Measurements from ENCODE around the gene ZMYND8. TPM values are rescaled to one million over a fixed set of nuclear protein-coding genes. Genes with fewer than 3 reads are reported as not detected.
"Not testable (repeated sequence)": the region's sequence is repeated elsewhere in the genome, so short reads cannot be mapped to it uniquely, and the experiment has no call there.

Gene ZMYND8
- total RNA-seq, 4 donors from 2014 or later = 48.5 to 169 (median 54.1) TPM

DNA sequence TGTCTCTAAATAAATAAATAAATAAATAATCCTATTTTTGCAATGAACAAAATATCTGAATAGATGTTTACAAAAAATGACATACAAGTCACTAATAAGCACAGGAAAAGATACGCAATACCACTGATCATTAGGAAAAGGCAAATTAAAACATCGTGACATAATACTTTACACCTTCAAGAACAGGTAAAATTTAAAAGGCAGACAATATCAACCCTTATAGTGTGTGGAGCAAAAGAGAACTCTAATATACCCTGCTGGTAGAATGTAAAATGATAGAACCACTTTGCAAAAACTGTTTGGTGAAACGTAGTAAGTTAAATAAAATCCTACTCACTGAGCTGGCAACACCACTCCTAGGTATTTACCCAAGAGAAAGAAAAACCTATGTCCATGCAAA lies 67.4 kb downstream of the ZMYND8 start:
- H3K4me3 ChIP-seq = no peak overlapping the region
- TF ChIP-seq CTCF (IDR thresholded peaks at IDR 0.05) = no peak
- no peak for TF ChIP-seq POLR2AphosphoS5 (IDR thresholded peaks at IDR 0.05)
- TF ChIP-seq EP300 (IDR thresholded peaks at IDR 0.05) = no peak
- no peak for TF ChIP-seq POLR2A (IDR thresholded peaks at IDR 0.05)
- DNase-seq (ENCODE audit: low spot score in 2 of 2) = no peak
- no peaks in the 10 kb centered on the region for H3K4me1 ChIP-seq
- H3K27me3 ChIP-seq = no peaks in the 10 kb centered on the region
- WGBS = 90% methylated on average over 3 of the region's 3 CpGs
- H3K9me3 ChIP-seq = no peaks in the 10 kb centered on the region
- no peak overlapping the region for H3K27ac ChIP-seq
- H3K36me3 ChIP-seq = peaks cover 91% of the 10 kb centered on the region

GRCh38 chr20:47288530-47288929 lies 68.0 kb downstream of the ZMYND8 start:
- DNase-seq (ENCODE audit: low spot score in 2 of 2); H3K4me3 ChIP-seq; H3K4me1 ChIP-seq; H3K27me3 ChIP-seq; H3K27ac ChIP-seq; H3K9me3 ChIP-seq: not testable (repeated sequence)
- peaks cover 91% of the 10 kb centered on the region for H3K36me3 ChIP-seq
- WGBS = 98% methylated on average over 8 of the region's 8 CpGs

GRCh38 chr20:47287609-47288144 lies 68.8 kb downstream of the ZMYND8 start:
- peaks cover 94% of the 10 kb centered on the region for H3K36me3 ChIP-seq
- TF ChIP-seq CTCF (IDR thresholded peaks at IDR 0.05) (no peak), EP300 (IDR thresholded peaks at IDR 0.05) (no peak), POLR2AphosphoS5 (IDR thresholded peaks at IDR 0.05) (no peak), POLR2A (IDR thresholded peaks at IDR 0.05) (no peak)
- WGBS = 96% methylated on average over 6 of the region's 6 CpGs
- no peak overlapping the region for H3K27ac ChIP-seq
- no peak for DNase-seq (ENCODE audit: low spot score in 2 of 2)
- no peak overlapping the region for H3K4me3 ChIP-seq
- H3K9me3 ChIP-seq = no peaks in the 10 kb centered on the region
- H3K27me3 ChIP-seq = no peaks in the 10 kb centered on the region
- no peaks in the 10 kb centered on the region for H3K4me1 ChIP-seq

GRCh38 chr20:47286681-47287080 lies 69.8 kb downstream of the ZMYND8 start:
- DNase-seq (ENCODE audit: low spot score in 2 of 2) = no peak
- Histone ChIP-seq H3K36me3 (peaks cover 94% of the 10 kb centered on the region), H3K27me3 (no peaks in the 10 kb centered on the region)

GRCh38 chr20:47285189-47285588 lies 71.3 kb downstream of the ZMYND8 start:
- DNase-seq (ENCODE audit: low spot score in 2 of 2) = no peak
- H3K4me1 ChIP-seq = no peaks in the 10 kb centered on the region
- TF ChIP-seq CTCF (IDR thresholded peaks at IDR 0.05) (no peak), POLR2A (IDR thresholded peaks at IDR 0.05) (no peak), POLR2AphosphoS5 (IDR thresholded peaks at IDR 0.05) (no peak), EP300 (IDR thresholded peaks at IDR 0.05) (no peak)
- WGBS = 91% methylated on average over 4 of the region's 4 CpGs
- no peaks in the 10 kb centered on the region for H3K9me3 ChIP-seq
- no peaks in the 10 kb centered on the region for H3K27me3 ChIP-seq
- peaks cover 97% of the 10 kb centered on the region for H3K36me3 ChIP-seq
- no peak overlapping the region for H3K27ac ChIP-seq
- no peak overlapping the region for H3K4me3 ChIP-seq

More at GRCh38 chr20:47286681-47287080, 69.8 kb downstream of the ZMYND8 start:
- H3K9me3 ChIP-seq = no peaks in the 10 kb centered on the region
- WGBS = 93% methylated on average over 5 of the region's 5 CpGs
- no peaks in the 10 kb centered on the region for H3K4me1 ChIP-seq
- no peak for TF ChIP-seq CTCF (IDR thresholded peaks at IDR 0.05)
- TF ChIP-seq EP300 (IDR thresholded peaks at IDR 0.05) = no peak
- no peak for TF ChIP-seq POLR2AphosphoS5 (IDR thresholded peaks at IDR 0.05)
- no peak for TF ChIP-seq POLR2A (IDR thresholded peaks at IDR 0.05)
- no peak overlapping the region for H3K4me3 ChIP-seq
- no peak overlapping the region for H3K27ac ChIP-seq

DNA sequence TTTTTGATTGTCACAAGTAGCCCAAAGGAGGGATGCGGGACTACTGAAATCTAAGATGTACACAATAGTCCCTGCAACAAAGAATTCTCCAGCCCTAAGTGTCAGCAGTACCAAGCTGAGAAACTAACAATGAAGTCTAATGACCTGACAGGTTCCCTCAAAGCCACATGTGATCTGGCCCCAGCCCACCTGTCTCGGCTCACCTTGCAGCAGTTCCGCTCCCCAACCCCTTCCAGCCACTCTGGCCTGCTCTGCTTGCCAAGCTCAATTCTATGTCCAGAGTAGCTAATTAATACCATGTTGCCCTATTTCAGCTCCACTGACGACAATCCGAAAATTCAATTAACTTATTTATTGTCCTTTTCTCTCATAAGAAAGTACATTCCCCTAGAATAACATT lies 72.1 kb downstream of the ZMYND8 start:
- 83% methylated on average over 5 of the region's 5 CpGs for WGBS
- Histone ChIP-seq H3K27me3 (no peaks in the 10 kb centered on the region), H3K4me3 (no peak overlapping the region), H3K4me1 (no peaks in the 10 kb centered on the region), H3K9me3 (no peaks in the 10 kb centered on the region), H3K27ac (no peak overlapping the region), H3K36me3 (peaks cover 95% of the 10 kb centered on the region)
- TF ChIP-seq CTCF (IDR thresholded peaks at IDR 0.05) = no peak
- no peak for DNase-seq (ENCODE audit: low spot score in 2 of 2)
